GM18502 (cell line): ENCODE measurements around the gene STK25.

Source experiments
- ATAC-seq: cut with Tn5 transposase; IDR thresholded peaks from one replicate; pipeline ENCODE4 v1.9.1; 2021; ENCODE audit warnings: mild to moderate bottlenecking; ENCODE audit not compliant: unreplicated experiment, poor library complexity

The STK25 gene

DNA sequence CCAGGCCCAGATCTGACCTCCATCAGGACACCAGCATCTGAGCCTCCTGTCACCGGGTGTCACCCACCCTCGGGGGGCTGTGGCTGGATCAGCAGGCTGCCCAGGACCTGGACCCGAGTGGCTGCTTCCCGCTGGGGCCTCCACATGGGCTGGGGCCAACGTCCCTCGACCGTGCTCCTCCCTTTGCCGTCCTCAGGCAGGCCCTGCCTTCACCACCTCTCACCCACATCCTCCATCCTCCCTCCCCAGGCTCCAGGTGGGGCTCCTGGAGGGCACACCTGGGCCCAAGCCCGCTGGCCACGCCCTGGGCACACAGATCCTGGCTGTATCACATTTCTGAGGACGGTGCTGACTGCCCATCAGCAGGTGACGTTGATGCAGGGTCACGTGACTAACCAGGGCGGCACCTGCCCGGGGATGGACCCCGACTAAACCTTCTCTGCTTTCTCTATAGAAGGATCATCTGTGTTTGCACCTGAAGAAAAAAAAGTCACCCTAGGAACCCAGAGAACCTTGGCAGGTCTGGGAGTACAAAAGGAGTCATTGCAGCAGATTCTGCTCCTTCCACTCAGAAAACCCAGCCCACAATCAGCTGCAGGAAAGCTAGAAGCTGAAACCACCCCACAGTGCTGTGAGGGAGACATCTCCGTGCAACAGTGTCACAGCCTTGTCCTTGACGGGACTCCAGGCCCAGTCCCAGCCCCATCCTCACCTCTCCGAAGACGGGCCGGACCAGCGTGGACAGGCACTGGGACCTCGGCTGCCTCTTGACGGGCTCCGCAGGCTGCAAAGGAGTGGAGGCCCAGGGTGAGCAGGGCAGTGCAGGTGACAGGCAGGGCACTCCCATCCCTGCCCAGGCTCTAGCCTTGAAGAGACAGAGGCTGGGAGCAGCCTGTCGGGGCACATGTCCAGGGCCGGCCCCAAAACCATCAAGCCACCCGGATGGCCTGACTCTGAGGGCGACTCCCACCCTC is 11.2 kb downstream of the STK25 start:
- no peak for ATAC-seq

DNA sequence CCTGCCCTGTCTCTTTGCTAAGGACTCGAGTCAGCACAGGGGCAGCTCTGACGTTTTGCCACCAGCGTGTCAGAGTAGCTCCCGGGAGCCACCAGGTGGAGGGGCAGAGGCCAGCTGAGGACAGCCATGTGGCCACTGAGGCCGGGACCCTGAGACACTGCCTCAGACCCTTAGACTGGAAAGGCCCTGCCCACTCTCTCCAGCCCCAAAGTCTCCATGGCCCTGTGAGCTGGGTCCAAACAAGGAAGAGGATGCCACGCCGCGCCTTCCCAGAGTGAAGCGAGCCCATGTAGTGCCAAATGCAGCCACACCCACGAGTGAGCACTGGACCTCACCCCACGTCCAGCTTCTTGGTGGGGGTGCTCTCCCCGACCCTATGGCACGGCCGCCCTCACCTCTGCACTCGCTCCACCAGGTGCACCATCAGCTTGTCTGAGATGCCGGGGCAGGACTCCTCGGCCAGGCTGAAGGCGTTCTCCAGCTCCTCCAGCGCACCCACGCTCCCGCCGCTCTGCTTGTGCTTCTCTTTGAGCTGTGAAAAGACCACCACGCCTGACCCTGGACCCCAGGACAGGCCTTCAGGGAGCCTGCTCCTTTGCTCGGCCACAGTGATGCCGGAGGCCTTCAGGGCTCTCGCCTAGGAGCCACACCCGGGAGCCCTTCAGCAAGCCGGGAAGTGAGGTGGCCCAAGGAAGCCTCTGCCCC is 12.2 kb downstream of the STK25 start:
- no peak for ATAC-seq

DNA sequence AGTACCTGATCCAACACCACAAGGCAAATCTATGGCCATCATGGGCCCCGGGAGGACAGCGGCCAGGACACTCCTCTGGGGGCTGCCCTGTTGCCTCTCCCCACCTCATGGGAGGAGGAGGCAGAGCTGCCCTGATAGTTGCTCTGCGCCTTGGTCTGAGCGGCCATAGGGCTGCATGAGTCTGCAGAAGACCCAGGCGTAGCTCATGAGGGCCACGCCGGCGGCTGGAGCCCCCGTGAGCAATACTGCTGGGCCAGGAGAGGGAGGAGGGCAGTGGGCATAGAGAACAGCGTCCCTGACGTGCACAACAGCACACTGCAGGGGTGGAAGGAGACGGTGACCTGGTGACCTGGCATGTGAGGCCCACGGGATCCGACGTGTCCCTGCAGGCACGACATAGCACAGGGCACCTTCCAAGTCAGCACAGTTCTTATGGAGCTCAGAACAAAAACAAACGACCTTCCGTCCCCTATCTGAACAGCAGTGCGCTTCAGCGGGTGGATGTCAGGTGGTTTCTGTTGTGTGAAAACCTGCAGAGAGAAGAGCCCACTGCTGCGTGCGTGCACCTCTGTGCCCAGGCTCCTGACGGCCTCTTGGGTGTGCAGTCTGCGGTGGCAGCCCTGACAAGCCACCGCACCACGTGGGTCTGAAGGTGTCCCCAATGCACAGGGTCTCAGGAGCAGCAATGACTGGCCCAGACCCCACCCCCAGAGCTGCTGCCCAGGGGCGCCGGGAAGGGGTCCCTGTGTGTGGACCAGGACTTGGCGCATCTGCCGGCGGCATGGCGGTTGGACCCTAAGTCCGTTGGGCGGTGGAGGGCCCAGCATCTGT is 13.0 kb downstream of the STK25 start:
- ATAC-seq = no peak

DNA sequence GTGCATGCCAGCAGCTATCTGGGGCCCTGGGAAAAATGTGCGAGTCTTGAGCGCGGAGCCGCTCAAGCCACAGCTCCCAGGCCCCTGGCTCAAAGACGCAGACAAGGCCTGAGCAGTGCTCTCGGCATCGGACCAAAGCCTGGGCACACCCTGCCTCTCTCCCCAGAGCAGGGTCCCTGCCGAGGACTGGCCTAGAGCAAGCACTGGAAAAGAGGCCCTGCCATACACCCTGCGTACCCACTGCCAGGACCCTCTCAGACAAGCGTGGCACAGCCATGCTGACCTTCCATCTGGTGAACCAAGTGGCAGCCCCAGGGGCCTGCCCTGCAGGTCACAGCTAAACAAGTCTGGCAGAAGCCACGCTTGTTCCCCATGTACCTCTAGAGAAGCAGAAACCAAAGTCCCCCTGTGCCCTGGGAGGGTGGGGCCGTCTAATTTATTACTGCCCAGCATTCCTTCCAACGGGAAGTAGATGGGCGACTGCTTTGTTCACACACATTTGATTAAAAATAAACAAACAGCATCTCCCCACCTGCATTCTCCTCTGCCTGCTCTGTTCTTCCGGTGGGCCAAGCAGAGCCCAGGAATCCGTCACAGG is 14.0 kb downstream of the STK25 start:
- no peak for ATAC-seq

DNA sequence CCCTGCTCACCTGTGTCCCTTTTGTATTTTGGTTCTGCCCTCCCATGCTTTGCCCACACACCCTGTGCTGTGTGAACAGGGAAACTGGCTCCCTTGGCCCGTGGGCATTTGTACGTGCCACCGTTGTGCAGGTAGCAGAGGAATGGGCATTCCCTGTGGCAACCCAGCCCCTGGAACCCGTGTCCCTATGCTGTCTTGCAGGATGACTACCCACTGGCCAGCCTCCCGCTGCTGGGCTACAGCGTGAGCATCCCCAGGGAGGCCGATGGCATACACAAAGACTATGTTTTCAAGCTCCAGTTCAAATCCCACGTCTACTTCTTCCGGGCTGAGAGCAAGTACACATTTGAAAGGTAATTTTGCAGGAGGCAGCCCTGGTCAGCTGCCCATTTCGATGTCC is 15.3 kb downstream of the STK25 start:
- no peak for ATAC-seq

DNA sequence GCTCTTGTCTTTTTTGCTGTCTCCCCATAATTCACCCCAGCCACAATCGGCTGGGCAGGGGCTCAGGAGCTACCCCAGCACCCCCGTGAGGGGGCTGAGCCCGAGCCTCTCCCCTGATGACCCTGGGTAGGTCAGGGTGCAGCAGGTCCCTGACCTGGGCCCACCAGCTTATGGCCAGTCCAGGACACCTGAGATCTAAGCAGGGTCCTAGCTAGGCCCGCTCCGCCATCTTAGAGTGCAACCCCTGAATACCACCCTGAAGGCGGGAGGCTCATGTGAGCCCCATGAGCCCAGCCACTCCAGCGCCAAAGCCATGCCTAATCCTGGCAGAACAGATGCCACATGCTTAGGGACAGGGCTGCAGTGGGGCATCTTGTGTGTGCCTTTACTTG is 16.2 kb downstream of the STK25 start:
- ATAC-seq = no peak

DNA sequence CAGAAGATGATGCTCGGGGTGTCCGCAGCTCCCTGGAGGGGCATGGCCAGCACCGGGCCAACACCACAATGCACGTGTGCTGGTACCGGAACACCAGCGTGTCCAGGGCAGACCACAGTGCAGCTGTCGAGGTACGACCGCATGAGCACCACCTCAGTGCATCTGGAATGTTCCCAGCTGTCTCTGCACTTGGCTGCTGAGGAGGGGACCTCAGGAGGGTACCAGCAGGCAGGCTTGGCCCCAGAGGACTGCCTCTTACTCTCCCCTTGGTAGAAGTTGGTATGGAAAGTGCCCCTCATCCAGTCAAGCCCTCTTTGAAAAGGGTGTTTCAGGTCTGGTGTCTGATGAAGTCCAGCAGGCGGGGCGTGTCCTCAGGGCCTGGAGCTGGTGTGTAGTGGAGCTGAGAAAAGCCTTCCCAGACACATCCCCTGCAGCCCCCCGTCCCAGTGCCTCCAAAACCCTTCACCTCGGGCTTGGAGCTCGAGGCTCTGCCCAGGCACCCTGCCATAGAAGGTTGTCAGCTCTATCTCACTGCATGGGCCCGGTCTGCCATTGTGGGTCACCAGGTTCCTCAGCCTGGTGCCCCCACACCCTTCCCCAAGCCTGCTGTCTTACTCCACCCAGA is 16.7 kb downstream of the STK25 start:
- ATAC-seq = no peak

DNA sequence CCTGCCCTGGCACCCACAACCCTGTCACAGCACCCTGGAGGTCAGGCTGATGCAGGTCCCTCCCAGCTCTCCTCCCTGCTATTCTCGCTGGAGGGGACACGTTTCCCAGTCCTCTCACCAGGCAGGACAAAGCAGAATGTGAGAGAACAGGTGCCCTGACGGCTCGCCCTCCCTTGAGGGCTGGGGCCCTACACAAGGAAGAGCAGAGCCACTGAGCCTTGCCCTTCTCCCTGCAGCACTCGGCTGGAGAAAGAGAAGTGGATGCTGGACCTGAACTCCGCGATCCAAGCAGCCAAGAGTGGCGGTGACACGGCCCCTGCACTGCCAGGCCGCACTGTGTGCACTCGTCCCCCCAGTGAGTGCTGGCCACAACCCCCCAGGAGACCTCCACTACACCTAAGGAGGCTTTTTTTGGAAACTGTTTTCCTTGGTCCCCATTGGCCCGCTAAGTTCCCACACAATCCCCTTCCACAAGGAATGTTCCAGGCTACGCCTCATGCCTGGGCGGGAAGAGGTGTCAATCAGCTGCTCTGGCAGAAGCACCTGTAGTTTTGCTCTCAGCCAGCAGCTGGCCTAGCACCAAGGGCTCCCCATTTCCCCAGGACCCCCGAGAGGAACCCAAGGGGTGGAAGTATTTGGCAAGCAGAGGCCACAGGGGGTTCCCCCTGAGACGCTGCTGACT is 17.4 kb downstream of the STK25 start:
- no peak for ATAC-seq

DNA sequence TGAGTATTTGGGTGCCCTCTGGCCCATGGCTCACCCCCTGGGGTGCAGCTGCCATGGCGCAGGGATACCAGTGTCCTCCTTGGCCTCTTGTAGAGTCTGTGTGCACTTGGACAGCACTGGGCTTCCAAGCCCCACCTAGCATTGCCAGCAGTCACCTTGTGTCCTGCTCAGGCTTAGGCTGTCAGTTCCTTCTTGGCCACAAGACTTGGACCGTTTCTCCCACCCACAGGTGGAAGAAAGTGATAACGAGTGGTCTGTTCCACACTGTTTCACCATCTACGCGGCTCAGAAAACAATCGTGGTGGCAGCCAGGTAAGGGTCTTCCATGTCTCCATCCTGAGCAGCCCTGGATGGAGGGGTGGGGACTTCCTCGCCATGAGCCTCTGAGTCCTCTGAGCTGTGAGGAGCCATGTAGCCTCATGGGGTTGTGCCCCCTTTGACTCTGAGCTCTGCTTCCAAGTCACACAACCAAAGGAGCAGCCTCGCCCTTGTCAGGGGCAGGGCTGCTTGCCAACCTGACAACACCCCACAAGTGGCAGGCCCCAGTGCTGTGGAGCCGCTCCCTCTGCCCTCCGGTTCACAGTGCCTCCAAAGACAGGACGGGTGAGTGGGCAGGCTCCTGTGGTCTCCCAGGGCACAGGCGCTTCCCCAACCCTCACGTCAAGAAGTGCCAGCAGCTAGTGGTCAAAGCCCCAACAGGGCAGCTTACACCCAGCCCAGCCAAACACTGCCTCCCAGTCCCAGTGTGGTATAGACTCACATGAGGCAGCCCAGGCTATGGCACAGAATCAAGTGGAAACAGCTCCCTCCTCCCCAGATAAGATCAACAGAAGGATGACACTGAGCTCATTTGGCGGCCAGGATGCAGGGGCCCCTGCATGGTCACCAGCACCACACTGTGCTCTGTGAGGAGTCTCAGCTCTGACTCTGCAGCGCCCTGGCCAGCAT is 18.4 kb downstream of the STK25 start:
- ATAC-seq = no peak

DNA sequence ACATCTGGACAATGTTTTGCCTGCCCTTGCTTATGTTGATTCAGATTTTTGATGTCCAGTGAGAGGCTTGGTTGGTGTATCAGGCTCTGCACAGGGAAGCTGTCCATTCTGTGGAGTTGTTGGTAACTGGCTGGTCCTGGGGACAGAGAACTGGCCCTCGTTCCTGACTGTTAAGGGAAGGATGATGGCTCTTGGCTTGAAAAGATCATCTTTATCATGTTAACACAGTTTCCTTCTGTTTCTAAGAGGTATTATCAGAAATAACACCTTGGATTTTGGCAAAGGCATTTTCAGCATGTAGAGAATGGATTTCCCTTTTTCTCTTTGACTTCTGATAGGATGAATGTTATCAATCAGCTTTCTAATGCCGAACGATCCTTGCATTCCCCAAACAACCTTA is 19.3 kb downstream of the STK25 start:
- ATAC-seq = no peak

DNA sequence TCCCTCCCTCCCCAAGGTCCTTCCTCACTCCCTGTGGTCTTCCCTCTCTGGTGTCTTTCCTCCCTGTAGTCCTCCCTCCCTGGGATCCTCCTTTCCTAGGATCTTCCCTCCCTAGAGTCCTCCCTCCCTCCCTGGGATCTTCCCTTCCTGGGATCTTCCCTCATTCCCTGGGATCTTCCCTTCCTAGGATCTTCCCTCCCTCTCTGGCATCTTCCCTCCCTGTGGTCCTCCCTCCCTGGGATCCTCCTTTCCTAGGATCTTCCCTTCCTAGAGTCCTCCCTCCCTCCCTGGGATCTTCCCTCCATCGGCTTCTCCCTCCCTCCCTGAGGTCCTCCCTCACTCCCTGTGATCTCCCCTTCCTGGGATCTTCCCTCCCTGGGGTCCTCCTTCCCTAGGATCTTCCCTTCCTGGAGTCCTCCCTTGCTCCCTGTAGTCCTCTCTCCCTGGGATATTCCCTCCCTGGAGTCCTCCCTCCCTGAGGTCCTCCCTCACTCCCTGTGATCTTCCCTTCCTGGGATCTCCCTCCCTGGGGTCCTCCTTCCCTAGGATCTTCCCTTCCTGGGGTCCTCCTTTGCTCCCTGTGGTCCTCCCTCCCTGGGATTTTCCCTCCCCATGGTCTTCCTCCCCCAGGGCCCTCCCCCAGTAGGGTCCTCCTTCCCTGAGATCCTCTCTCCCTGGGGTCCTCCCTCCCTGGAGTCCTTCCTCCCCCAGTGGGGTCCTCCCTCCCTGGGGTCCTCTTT is 23.0 kb downstream of the STK25 start:
- ATAC-seq = no peak

DNA sequence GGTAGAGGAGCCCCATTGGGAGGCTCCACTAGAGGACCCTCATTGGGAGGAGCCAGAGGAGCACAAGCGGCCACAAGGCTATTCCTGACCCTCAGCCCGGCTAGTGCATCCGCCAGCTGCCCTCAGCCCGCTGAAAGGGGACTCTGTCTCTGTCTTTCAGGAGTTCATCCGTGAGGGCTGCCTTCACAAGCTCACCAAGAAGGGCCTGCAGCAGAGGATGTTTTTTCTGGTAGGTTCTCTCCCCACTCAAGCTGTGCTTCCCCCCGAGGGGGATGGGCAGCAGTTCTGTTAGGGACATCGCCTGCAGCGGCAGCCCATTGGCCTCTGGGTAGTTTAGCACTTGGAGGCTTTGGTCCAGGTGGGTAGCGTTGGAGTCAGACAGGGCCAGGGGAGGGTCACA is 25.1 kb downstream of the STK25 start:
- no peak for ATAC-seq

DNA sequence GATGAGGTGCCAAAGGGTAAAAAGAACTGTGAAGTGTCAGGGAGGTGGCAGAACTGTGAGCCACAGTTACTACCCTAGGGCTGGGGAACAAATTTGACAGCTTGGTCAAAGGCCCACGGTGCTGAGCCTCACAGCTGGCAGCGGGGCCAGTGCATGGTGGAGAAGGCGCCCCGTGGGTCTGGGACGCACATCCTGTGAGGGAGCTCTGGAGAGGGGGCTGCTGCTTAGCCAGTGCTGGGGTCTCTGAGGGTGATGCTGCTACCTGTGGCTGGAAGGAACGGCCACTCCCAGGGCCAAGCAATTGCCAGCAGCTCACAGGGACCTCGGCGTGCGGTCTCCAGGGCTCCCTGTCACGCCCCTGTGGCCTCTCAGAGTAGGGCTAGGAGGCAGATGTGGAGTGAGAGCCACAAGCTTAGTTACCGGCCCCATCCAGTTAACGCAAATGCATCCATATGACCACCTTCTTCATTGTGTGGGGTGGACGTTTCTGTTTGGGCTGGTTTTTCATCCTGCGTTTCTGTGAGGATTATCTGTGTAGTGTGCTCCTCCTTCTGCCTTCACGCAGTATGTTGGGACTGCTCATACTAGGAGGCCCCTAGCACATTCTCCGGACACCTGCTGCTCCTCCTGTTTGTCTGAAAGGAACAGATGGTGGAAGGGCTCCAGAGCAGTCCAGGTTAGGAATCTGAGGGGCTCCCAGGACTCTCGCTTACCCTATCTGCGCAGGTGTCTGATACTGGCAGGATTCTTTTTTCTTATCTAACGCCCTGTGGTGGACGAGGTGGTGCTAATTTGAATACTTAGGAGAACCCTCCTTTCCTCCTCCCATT is 26.0 kb downstream of the STK25 start:
- no peak for ATAC-seq

DNA sequence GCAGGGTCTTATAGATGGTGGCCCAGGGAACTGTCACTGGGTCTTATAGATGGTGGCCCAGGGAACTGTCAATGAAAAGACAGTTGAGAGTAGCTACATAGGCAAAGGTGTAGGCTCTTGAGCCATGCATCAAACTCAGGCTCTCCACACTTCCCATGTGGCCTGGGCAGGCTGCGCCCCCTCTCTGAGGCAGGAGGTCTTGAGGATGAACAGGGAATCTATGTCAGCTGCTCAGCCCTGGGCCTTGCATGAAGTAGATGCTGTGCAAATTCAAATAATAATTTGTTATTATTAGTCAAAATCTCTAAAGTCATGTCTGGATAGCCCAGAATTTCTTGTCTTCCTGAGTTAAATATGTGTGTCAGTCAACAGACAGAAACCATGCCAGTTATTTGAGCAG is 26.7 kb downstream of the STK25 start:
- no peak for ATAC-seq

DNA sequence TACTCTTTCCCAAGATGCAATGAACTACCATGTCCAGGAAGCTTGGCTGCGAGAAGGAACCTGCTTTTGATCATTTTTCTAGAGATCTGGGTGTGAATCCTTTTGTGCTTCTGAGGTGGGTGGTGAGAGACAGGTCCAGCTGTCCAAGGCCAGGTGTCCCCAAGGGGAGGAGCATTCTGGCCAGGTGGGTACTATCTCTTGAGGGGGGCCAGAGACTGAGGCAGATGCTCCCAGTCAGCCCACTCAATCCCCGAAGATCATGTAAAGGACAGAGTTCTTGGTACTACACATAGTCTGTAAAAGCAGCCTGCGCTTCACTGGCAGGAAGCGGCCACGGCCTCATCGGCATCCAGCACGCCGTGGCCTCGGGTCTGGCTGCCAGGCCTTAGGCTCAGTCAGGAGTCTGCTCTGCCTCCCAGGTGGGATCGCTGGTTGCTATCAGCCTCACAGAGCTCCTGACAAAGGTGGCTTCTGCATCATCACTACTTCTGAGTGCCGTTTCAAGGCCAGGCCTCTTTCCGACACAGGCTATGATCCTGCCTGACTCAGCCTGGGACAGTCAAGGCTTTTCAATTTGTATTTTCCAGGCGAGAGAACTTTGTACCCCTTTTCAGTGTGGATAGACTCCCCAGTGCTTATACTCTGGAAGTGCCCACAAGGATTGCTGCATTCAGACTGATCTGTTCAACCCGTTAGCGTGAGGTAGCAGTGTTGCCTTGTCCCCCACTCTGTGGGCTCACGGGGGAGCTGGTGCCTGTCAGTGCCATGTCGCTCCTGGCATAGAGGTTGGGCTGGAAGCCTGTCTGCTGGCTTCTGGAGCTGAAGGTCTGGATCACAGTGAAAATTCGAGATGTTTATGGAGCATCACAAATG is 29.1 kb downstream of the STK25 start:
- no peak for ATAC-seq

DNA sequence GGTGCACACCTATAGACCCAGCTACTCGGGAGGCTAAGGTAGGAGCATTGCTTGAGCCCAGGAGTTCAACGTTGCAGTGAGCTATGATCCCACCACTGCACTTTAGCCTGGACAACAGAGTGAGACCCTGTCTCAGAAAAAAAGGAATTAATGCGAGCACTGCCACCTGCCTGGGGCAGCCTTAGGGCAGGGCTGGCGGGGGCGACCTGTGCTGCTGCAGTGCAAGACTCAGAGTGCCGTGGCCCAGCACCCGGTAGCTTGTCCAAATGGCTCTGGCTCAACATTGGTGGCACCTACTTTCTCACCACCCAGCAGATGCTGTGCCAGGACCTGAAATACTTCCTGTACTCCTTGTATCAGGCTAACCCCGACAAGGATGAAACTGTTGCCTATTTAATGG is 30.2 kb downstream of the STK25 start:
- no peak for ATAC-seq
